ENCODE results near the gene DAB2IP. TPM values are rescaled to one million over a fixed set of nuclear protein-coding genes. Genes with fewer than 3 reads are reported as not detected.

DAB2IP gene
- total RNA-seq, 2 donors from 2014 or later, result 0.07 to 0.53 TPM

- no peak overlapping the region for H3K27ac Mint-ChIP-seq
- no peaks in the 10 kb centered on the region for H3K4me1 Mint-ChIP-seq (ENCODE audit: low read depth in 2 of 2)
- DNase-seq (ENCODE audit: low spot score), result no peak
- ATAC-seq, result no peak
- peaks cover 14 to 38% of the 10 kb centered on the region in 2 donors for H3K27me3 Mint-ChIP-seq
- H3K9me3 Mint-ChIP-seq, result no peaks in the 10 kb centered on the region
- H3K4me3 Mint-ChIP-seq, result no peak overlapping the region
- H3K36me3 Mint-ChIP-seq, result no peaks in the 10 kb centered on the region
Observed at GRCh38 chr9:121670431-121670830, 19.0 kb downstream of the DAB2IP start.

- no peaks in the 10 kb centered on the region for H3K36me3 Mint-ChIP-seq
- ATAC-seq (no peak), DNase-seq (ENCODE audit: low spot score) (no peak)
- no peaks in the 10 kb centered on the region for H3K4me1 Mint-ChIP-seq (ENCODE audit: low read depth in 2 of 2)
- no peak overlapping the region for H3K27ac Mint-ChIP-seq
- H3K27me3 Mint-ChIP-seq, result peaks cover 10 to 42% of the 10 kb centered on the region in 2 donors
- no peaks in the 10 kb centered on the region for H3K9me3 Mint-ChIP-seq
- H3K4me3 Mint-ChIP-seq, result no peak overlapping the region
Observed at GRCh38 chr9:121671612-121672155, 20.2 kb downstream of the DAB2IP start.

DNA sequence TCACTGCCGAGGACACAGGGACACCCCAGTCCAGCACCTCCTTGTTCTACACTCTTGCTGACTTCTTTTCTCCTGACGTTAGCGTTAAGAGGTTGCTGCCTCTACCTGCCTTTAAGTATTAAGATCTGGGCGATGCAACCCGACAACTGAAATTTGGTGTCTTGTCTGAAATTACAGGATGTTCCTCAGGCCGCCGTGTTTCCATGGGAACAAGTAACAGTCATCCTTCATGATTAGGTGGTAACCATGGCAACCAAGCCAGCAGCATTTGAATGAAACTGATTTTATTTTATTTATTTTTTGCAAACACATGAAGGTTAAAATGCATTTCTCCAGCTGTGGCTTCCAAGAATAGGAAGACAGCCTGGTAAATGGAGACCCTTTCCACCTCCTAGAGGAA is 20.8 kb downstream of the DAB2IP start:
- Mint-ChIP-seq H3K27me3 (peaks cover 10 to 42% of the 10 kb centered on the region in 2 donors), H3K9me3 (no peaks in the 10 kb centered on the region), H3K27ac (no peak overlapping the region), H3K4me1 (ENCODE audit: low read depth in 2 of 2) (no peaks in the 10 kb centered on the region), H3K36me3 (no peaks in the 10 kb centered on the region), H3K4me3 (no peak overlapping the region)
- ATAC-seq (no peak), DNase-seq (ENCODE audit: low spot score) (no peak)

- Mint-ChIP-seq H3K27me3 (peaks cover 12 to 42% of the 10 kb centered on the region in 2 donors), H3K4me3 (no peak overlapping the region), H3K27ac (no peak overlapping the region), H3K4me1 (ENCODE audit: low read depth in 2 of 2) (no peaks in the 10 kb centered on the region), H3K36me3 (no peaks in the 10 kb centered on the region), H3K9me3 (no peaks in the 10 kb centered on the region)
- no peak for ATAC-seq
- DNase-seq (ENCODE audit: low spot score), result no peak
Observed at GRCh38 chr9:121672986-121673385, 21.6 kb downstream of the DAB2IP start.

DNA sequence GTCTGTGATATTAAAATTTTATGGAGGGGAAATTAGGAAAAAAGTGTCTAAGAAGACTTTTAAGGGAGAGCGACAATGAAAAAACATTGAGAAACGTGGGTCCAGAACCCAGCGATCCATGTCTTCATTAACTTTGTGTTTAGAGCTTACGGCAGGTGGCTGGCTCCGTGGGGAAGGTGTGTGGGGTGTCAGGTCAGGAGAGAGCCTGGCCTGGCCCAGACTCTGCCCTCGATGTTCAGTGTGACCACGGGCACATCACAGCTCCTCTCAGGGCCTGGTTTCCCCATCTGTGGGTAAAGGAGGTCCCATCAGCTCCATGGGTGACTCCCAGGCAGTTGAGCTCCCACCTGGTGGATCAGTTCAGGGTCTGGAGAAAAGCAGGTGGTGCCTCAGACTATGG is 22.1 kb downstream of the DAB2IP start:
- H3K27ac Mint-ChIP-seq, result no peak overlapping the region
- H3K4me1 Mint-ChIP-seq (ENCODE audit: low read depth in 2 of 2), result no peaks in the 10 kb centered on the region
- H3K36me3 Mint-ChIP-seq, result no peaks in the 10 kb centered on the region
- H3K9me3 Mint-ChIP-seq, result no peaks in the 10 kb centered on the region
- DNase-seq (ENCODE audit: low spot score) (no peak), ATAC-seq (no peak)
- peaks cover 13 to 42% of the 10 kb centered on the region in 2 donors for H3K27me3 Mint-ChIP-seq
- no peak overlapping the region for H3K4me3 Mint-ChIP-seq

GRCh38 chr9:121674017-121674416 is 22.6 kb downstream of the DAB2IP start:
- Mint-ChIP-seq H3K36me3 (no peaks in the 10 kb centered on the region), H3K27me3 (peaks cover 13 to 42% of the 10 kb centered on the region in 2 donors), H3K9me3 (no peaks in the 10 kb centered on the region), H3K27ac (no peak overlapping the region), H3K4me1 (ENCODE audit: low read depth in 2 of 2) (no peaks in the 10 kb centered on the region), H3K4me3 (no peak overlapping the region)
- DNase-seq (ENCODE audit: low spot score), result no peak
- ATAC-seq, result no peak

- no peak for DNase-seq (ENCODE audit: low spot score)
- ATAC-seq, result peak in 1 of 2 donors; percentile 2
Observed at GRCh38 chr9:121674952-121675351, 23.5 kb downstream of the DAB2IP start.

GRCh38 chr9:121675381-121675780 is 23.9 kb downstream of the DAB2IP start:
- ATAC-seq (no peak), DNase-seq (ENCODE audit: low spot score) (no peak)
- Mint-ChIP-seq H3K27me3 (peaks cover 13 to 31% of the 10 kb centered on the region in 2 donors), H3K27ac (no peak overlapping the region), H3K36me3 (no peaks in the 10 kb centered on the region), H3K9me3 (no peaks in the 10 kb centered on the region), H3K4me3 (no peak overlapping the region), H3K4me1 (ENCODE audit: low read depth in 2 of 2) (no peaks in the 10 kb centered on the region)

More at GRCh38 chr9:121674952-121675351, 23.5 kb downstream of the DAB2IP start:
- no peak overlapping the region for H3K27ac Mint-ChIP-seq
- no peaks in the 10 kb centered on the region for H3K4me1 Mint-ChIP-seq (ENCODE audit: low read depth in 2 of 2)
- no peaks in the 10 kb centered on the region for H3K36me3 Mint-ChIP-seq
- H3K27me3 Mint-ChIP-seq, result peaks cover 14 to 35% of the 10 kb centered on the region in 2 donors
- no peak overlapping the region for H3K4me3 Mint-ChIP-seq
- H3K9me3 Mint-ChIP-seq, result no peaks in the 10 kb centered on the region

DNA sequence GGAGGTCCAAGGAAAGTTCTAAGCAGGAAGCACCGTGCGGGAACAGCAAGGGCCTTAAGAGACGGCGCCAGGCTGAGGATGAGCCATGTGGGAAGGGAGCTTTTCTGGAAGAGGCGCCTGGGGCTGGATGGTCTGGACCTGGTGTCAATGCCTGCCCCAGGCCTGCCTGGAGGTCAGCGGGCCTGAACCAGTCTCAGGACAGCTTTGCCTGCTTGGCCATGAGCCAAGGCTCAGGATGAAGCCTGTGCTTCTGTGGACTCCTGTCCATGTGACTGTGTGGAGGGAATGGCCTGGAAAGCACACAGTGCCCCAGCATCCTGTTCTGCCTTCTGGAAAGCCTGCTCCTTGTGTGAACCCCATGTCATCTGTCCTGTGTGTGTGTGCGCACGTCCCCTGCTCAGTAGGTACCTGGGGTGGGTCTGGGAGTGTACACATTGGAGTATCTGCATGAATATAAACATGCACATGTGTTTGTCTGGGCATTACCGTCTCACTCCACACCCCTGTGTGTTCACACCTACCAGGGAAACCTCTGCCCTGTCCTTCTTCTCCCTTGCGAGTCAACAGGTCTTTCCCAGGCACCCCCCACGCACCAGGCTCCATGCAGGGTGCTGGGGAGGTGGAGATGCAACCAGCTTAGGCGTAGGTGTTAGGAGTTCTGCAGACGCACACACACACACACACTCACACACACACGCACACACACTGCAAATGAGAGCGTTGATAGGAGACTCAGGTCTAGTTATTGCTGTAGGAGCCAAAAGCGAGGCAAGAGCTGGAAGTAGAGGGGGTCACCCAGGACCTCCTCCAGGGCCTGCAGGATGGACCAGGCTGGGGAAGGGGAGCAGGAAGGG is 24.8 kb downstream of the DAB2IP start:
- ATAC-seq (peak in 1 of 2 donors; percentile 29), DNase-seq (ENCODE audit: low spot score) (no peak)
- no peaks in the 10 kb centered on the region for H3K36me3 Mint-ChIP-seq
- peaks cover 13 to 27% of the 10 kb centered on the region in 2 donors for H3K27me3 Mint-ChIP-seq
- no peak overlapping the region for H3K4me3 Mint-ChIP-seq
- H3K27ac Mint-ChIP-seq, result no peak overlapping the region
- no peaks in the 10 kb centered on the region for H3K4me1 Mint-ChIP-seq (ENCODE audit: low read depth in 2 of 2)
- H3K9me3 Mint-ChIP-seq, result no peaks in the 10 kb centered on the region

GRCh38 chr9:121676926-121677325 is 25.5 kb downstream of the DAB2IP start:
- Mint-ChIP-seq H3K27me3 (peaks cover 15 to 24% of the 10 kb centered on the region in 2 donors), H3K4me1 (ENCODE audit: low read depth in 2 of 2) (no peaks in the 10 kb centered on the region), H3K9me3 (no peaks in the 10 kb centered on the region), H3K27ac (no peak overlapping the region), H3K4me3 (no peak overlapping the region), H3K36me3 (no peaks in the 10 kb centered on the region)
- ATAC-seq (no peak), DNase-seq (ENCODE audit: low spot score) (no peak)

DNA sequence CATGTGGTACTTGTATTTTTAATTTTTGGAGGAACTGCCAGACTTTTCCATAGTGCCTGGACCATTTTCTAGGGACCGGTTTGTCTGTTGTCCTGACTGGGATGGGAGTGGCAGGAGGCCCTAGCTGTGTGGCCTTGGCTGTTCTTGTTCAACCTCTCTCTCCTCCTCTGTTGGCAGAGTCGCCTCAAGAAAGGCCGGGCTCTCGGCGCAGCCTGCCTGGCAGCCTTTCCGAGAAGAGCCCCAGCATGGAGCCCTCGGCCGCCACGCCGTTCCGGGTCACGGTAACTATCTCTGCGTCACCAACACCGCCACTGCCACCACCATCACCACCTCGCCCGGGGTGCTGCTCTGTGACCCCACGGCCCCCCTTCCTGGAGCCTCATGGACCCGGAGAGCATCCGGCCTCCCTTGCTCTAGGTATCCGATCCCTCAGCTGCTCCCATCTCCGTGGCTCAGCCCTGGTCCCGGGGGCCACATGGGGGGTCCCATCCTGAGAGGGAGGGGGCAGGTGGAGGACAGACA is 27.1 kb downstream of the DAB2IP start:
- H3K27me3 Mint-ChIP-seq, result peaks cover 12 to 13% of the 10 kb centered on the region in 2 donors
- no peaks in the 10 kb centered on the region for H3K36me3 Mint-ChIP-seq
- H3K4me3 Mint-ChIP-seq, result no peak overlapping the region
- ATAC-seq, result no peak
- no peak overlapping the region for H3K27ac Mint-ChIP-seq
- DNase-seq (ENCODE audit: low spot score), result no peak
- no peaks in the 10 kb centered on the region for H3K9me3 Mint-ChIP-seq
- H3K4me1 Mint-ChIP-seq (ENCODE audit: low read depth in 2 of 2), result no peaks in the 10 kb centered on the region

GRCh38 chr9:121679901-121680635 is 28.6 kb downstream of the DAB2IP start:
- Mint-ChIP-seq H3K27me3 (peaks cover 11 to 17% of the 10 kb centered on the region in 2 donors), H3K36me3 (no peaks in the 10 kb centered on the region), H3K27ac (no peak overlapping the region), H3K9me3 (no peaks in the 10 kb centered on the region), H3K4me3 (no peak overlapping the region), H3K4me1 (ENCODE audit: low read depth in 2 of 2) (no peaks in the 10 kb centered on the region)
- ATAC-seq (no peak), DNase-seq (ENCODE audit: low spot score) (no peak)

DNA sequence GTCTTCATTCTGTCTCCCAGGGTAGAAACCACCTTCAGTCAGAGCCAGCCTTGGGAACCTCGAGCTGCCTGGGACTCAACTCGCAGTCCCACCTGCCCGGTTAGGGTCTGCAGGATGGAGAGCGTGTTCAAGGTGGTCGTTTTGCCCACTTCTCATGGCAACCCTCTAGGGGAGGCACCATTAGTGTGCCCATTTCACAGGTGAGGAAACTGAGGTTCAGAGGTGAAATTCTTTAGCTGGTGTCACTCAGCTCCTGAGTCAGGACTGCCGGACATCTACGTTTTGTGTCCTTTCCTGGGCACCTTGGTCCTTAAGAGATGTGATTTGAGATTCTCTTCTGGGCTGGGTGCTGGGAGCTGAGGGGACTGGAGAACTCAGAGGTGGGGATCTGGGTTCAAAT is 30.0 kb downstream of the DAB2IP start:
- no peak overlapping the region for H3K27ac Mint-ChIP-seq
- no peak overlapping the region for H3K4me3 Mint-ChIP-seq
- DNase-seq (ENCODE audit: low spot score) (no peak), ATAC-seq (no peak)
- no peaks in the 10 kb centered on the region for H3K9me3 Mint-ChIP-seq
- no peaks in the 10 kb centered on the region for H3K4me1 Mint-ChIP-seq (ENCODE audit: low read depth in 2 of 2)
- H3K36me3 Mint-ChIP-seq, result no peaks in the 10 kb centered on the region
- peaks cover 4 to 17% of the 10 kb centered on the region in 2 donors for H3K27me3 Mint-ChIP-seq

GRCh38 chr9:121682201-121682600 is 30.8 kb downstream of the DAB2IP start:
- H3K36me3 Mint-ChIP-seq, result no peaks in the 10 kb centered on the region
- H3K27ac Mint-ChIP-seq, result no peak overlapping the region
- ATAC-seq (no peak), DNase-seq (ENCODE audit: low spot score) (no peak)
- H3K4me3 Mint-ChIP-seq, result no peak overlapping the region
- H3K4me1 Mint-ChIP-seq (ENCODE audit: low read depth in 2 of 2), result peaks cover 0 to 4% of the 10 kb centered on the region in 2 donors
- no peaks in the 10 kb centered on the region for H3K9me3 Mint-ChIP-seq
- H3K27me3 Mint-ChIP-seq, result peaks cover 4 to 20% of the 10 kb centered on the region in 2 donors
